GM12878 (cell line): ENCODE data around the gene NKX2-8. TPM values are rescaled to one million over a fixed set of nuclear protein-coding genes. Genes with fewer than 3 reads are reported as not detected.

Experiments
- ATAC-seq: fragments of 200-7000 bp; cut with Tn5 transposase; 3 replicates; pipeline ENCODE4 v1.9.1; 2020; ENCODE audit warnings: mild to moderate bottlenecking, moderate library complexity
- BruUV-seq: library from RNA; stranded (reverse); fragments of 400-500 nt; replicated peaks from 2 replicates; lab custom pipeline; 2021; lab: Mats Ljungman, UMichigan
- CTCF ChIA-PET: fragments of 300-600 bp; sonication (Branson Sonifier 250); formaldehyde crosslinking; extraction: SDS; loops from one replicate; lab custom pipeline; 2021; ENCODE audit warnings: inconsistent platforms; lab: Yijun Ruan, JAX
- POLR2A ChIA-PET: fragments of 350-600 bp; formaldehyde crosslinking; extraction: SDS; loops from one replicate; lab custom pipeline; 2021; ENCODE audit warnings: inconsistent platforms; lab: Charles Lee
- RAD21 ChIA-PET: fragments of 300-600 bp; sonication (Branson Sonifier 250); formaldehyde crosslinking; loops from one replicate; lab custom pipeline; 2023; ENCODE audit warnings: antibody characterized with exemption; ENCODE audit not compliant: unreplicated experiment; lab: Charles Lee
- SMC1A ChIA-PET: fragments of 300-600 bp; sonication (Branson Sonifier 250); formaldehyde crosslinking; loops from one replicate; lab custom pipeline; 2023; ENCODE audit not compliant: unreplicated experiment, uncharacterized antibody; lab: Charles Lee
- DNase-seq: peaks from one replicate; pipeline ENCODE4 v3.0.0-alpha.2; 2011; ENCODE audit warnings: low read depth, low spot score
- FAIRE-seq: peaks from 3 replicates; lab custom pipeline; 2011; peaks lifted over from hg19 to GRCh38; lab: Jason Lieb, UNC
- H2AFZ ChIP-seq: 2 replicates; pipeline ENCODE4 v1.6.0; 2011; ENCODE audit warnings: low read depth, low read length, control low read depth; ENCODE audit not compliant: control insufficient read depth
- H3K27ac ChIP-seq: 2 replicates; pipeline ENCODE4 v1.5.1; 2011; ENCODE audit warnings: control low read depth; ENCODE audit not compliant: control insufficient read depth, insufficient read depth
- H3K27me3 ChIP-seq, 2 experiments: replicated peaks in 1 of 2; 2 replicates each; pipeline versions ENCODE4 v1.6.0 to v1.6.1; 2011; ENCODE audit warnings: low read length in 1 of 2; ENCODE audit not compliant: control insufficient read depth in 2 of 2, insufficient read depth in 2 of 2
- H3K36me3 ChIP-seq, 2 experiments: 2 replicates each; pipeline ENCODE4 v1.5.1; 2011; ENCODE audit warnings: low read length in 1 of 2; ENCODE audit not compliant: control insufficient read depth in 2 of 2, insufficient read depth in 2 of 2
- H3K4me1 ChIP-seq: 2 replicates; pipeline ENCODE4 v1.6.1; 2011; ENCODE audit warnings: mild to moderate bottlenecking, low read length, moderate library complexity, mixed read lengths; ENCODE audit not compliant: control insufficient read depth, insufficient read depth
- H3K4me2 ChIP-seq: 2 replicates; pipeline ENCODE4 v1.6.0; 2011; ENCODE audit warnings: control low read depth; ENCODE audit not compliant: control insufficient read depth, insufficient read depth
- H3K4me3 ChIP-seq: fragments of 200-600 bp; sonication (generic); 2 replicates; pipeline ENCODE4 v1.5.1; 2016
- H3K79me2 ChIP-seq: 2 replicates; pipeline ENCODE4 v1.6.0; 2011; ENCODE audit warnings: low read length; ENCODE audit not compliant: control insufficient read depth, insufficient read depth
- H3K9ac ChIP-seq: 2 replicates; pipeline ENCODE4 v1.8.0; 2011; ENCODE audit warnings: low read length, control low read depth, mixed read lengths; ENCODE audit not compliant: control insufficient read depth, insufficient read depth
- H3K9me3 ChIP-seq: replicated peaks from 3 replicates; pipeline ENCODE4 v1.5.1; 2011; ENCODE audit warnings: mild to moderate bottlenecking, low read length; ENCODE audit not compliant: control insufficient read depth, insufficient read depth
- H4K20me1 ChIP-seq: 2 replicates; pipeline ENCODE4 v1.6.0; 2011; ENCODE audit not compliant: control insufficient read depth, insufficient read depth
- DPF2 ChIP-seq: fragments of 450-650 bp; IDR thresholded peaks from 2 replicates; pipeline ENCODE4 v1.6.1; 2017; ENCODE audit warnings: mild to moderate bottlenecking
- HDAC6 ChIP-seq: fragments of 200-600 bp; sonication (generic); IDR thresholded peaks from one replicate; pipeline ENCODE4 v1.8.0; 2017; ENCODE audit warnings: antibody characterized with exemption; ENCODE audit not compliant: unreplicated experiment
- NR2C1 ChIP-seq: fragments of 450-650 bp; IDR thresholded peaks from 2 replicates; pipeline ENCODE4 v1.6.1; 2017; ENCODE audit warnings: antibody characterized with exemption, mild to moderate bottlenecking, moderate library complexity
- SREBF1 ChIP-seq: IDR thresholded peaks from 2 replicates; pipeline ENCODE4 v1.6.1; 2012; ENCODE audit warnings: mild to moderate bottlenecking, low read length
- ZNF274 ChIP-seq: IDR thresholded peaks from one replicate; pipeline ENCODE4 v1.8.0; 2011; ENCODE audit not compliant: insufficient read length, insufficient read depth
- ZSCAN29 ChIP-seq: fragments of 450-650 bp; IDR thresholded peaks from 2 replicates; pipeline ENCODE4 v1.6.1; 2017; ENCODE audit warnings: mild to moderate bottlenecking, moderate library complexity
- WGBS: methylation state at CpG from one replicate; pipeline ENCODE4 v1.1.6; 2016; ENCODE audit warnings: low lambda C conversion rate; ENCODE audit not compliant: insufficient replicate concordance, insufficient coverage; ENCODE audit errors: missing lambda C conversion rate; 5-methylcytosine and 5-hydroxymethylcytosine counted together
- in situ Hi-C: fragments of 300-500 bp; cut with MboI; formaldehyde crosslinking; loops from 9 replicates; pipeline ENCODE4 v1.14.3; 2018; ENCODE audit warnings: mixed read lengths
- intact Hi-C: fragments of 100-400 bp; cut with micrococcal nuclease; formaldehyde crosslinking; loops from one replicate; pipeline ENCODE4 v1.14.2; 2022; ENCODE audit not compliant: unreplicated experiment
- polyA plus RNA-seq, 11 experiments: library from polyadenylated mRNA; depleted of rRNA in 4 of 11; unstranded in 6 of 11; stranded (reverse) in 5 of 11; fragments of >200 nt; fragmentation: Nextera tagmentation in 4 of 11; fragmentation: Illumina TruSeq in 1 of 11; extraction: Ambion mirVana in 4 of 11; extraction: Trizol in 1 of 11; gene quantifications; 1 replicate in 1 of 11; 2 replicates in 10 of 11; pipeline versions ENCODE4 v1.2.1 to v1.2.3, GENCODE V29; 2011 to 2016; ENCODE audit warnings: inconsistent platforms in 2 of 11, missing spikeins in 2 of 11, low read depth in 1 of 11
- total RNA-seq, 4 experiments: library from RNA; depleted of rRNA in 3 of 4; stranded (reverse); fragments of >200 nt in 3 of 4; fragmentation: Illumina TruSeq in 1 of 4; extraction: Trizol in 1 of 4; gene quantifications; 2 replicates each; pipeline versions ENCODE4 v1.2.1 to v1.2.3, GENCODE V29; 2013 to 2021
- TF ChIP-seq, protein P1 (sequence below): IDR thresholded peaks from 2 replicates; pipeline ENCODE4 v1.6.1; 2012; ENCODE audit warnings: improper control_type of control experiment, low read depth, low read length; ENCODE audit not compliant: insufficient replicate concordance
- TF ChIP-seq, protein P2 (sequence below): fragments of 450-650 bp; IDR thresholded peaks from 2 replicates; pipeline ENCODE4 v1.6.1; 2017; ENCODE audit warnings: antibody characterized with exemption, mild to moderate bottlenecking, moderate library complexity

Gene NKX2-8
- total and polyA plus RNA-seq, 10 of the 15 experiments (the other 5 are each of a cell fraction or from before 2014, with no cell fraction given) = not detected

DNA sequence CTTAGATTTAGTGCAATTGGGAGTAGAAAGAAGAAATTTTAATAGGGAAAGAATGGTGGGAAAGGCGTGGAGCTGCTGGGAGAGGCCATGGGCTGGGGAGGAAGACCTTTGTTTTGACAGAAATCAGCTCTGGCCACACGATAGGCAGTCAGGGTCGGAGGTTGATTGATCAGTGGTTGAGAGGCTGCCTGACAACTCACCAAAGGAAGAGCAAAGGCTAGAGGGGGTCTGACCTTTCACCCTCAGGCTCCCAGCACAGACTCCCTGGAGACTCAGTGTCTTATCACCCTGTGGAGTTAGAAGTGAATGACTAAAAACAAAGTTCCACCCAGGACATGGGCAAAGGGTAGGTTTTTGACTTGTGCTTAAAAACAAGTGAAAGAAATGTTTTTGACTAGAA lies 18.0 kb upstream of the NKX2-8 start:
- no peak overlapping the region for H3K4me3 ChIP-seq
- H3K27ac ChIP-seq = no peak overlapping the region
- ATAC-seq (no peak), FAIRE-seq (no peak), DNase-seq (no peak)
- H3K27me3 ChIP-seq = no peaks in the 10 kb centered on the region
- no TSS peak for BruUV-seq
- 0% methylated on average over 3 of the region's 3 CpGs for whole genome bisulfite sequencing
- H4K20me1 ChIP-seq = no peaks in the 10 kb centered on the region
- no peak overlapping the region for H3K4me2 ChIP-seq
- no peaks in the 10 kb centered on the region for H3K36me3 ChIP-seq
- H3K9ac ChIP-seq = no peak overlapping the region
- no peaks in the 10 kb centered on the region for H3K9me3 ChIP-seq
- CTCF ChIA-PET = interaction anchor here (1.0 to 2.1 kb wide), 2 partner anchors 42 to 47 kb away, joined by 3 to 9 read pairs; no protein-coding TSS in a partner anchor
- H2AFZ ChIP-seq = no peak overlapping the region
- no peak for TF ChIP-seq NR2C1
- no peak for TF ChIP-seq ZNF274
- TF ChIP-seq ZSCAN29 = no peak
- POLR2A ChIA-PET = no interaction called here
- SMC1A ChIA-PET = interaction anchor here (1.7 kb wide), 1 partner anchor 46 kb away, joined by 5 read pairs; no protein-coding TSS in a partner anchor
- no peaks in the 10 kb centered on the region for H3K4me1 ChIP-seq
- in situ Hi-C loops (loop anchor here (10.0 kb wide), 1 partner anchor 536 kb away; no protein-coding TSS in a partner anchor), intact Hi-C loops (no loop called here)
- no peaks in the 10 kb centered on the region for H3K79me2 ChIP-seq
- RAD21 ChIA-PET = no interaction called here

DNA sequence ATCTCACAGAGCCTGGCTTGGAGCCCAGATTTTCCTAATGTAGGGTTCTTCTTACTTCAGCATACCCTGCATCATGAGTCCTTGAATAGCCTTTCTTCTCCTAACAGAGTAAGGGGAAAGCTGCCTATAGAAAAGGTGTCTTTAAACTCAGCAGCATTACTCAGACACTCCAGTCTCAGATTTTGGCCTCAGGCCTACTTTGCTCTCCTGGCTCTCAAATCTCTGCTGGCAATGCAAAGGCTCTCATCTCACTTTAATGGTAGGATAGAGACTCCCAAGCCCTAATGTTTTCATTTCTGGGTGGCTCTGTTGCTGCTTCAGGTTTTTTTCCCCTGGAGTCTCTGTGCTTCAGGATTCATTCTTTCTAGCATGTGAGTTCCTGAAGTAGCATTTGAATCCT lies 9.1 kb upstream of the NKX2-8 start:
- intact Hi-C loops = no loop called here
- no peak overlapping the region for H2AFZ ChIP-seq
- H3K27ac ChIP-seq = no peak overlapping the region
- CTCF ChIA-PET = interaction anchor here (0.6 to 0.9 kb wide), 2 partner anchors 14 to 522 kb away, joined by 3 read pairs; no protein-coding TSS in a partner anchor
- POLR2A ChIA-PET = no interaction called here
- H3K27me3 ChIP-seq = 0 out of 4 replicates have a peak, but pooled peaks cover 0 to 7% of the 10 kb centered on the region in 2 experiments
- in situ Hi-C loops = no loop called here
- RAD21 ChIA-PET = no interaction called here
- no peaks in the 10 kb centered on the region for H3K4me1 ChIP-seq
- TF ChIP-seq, protein P1, sequence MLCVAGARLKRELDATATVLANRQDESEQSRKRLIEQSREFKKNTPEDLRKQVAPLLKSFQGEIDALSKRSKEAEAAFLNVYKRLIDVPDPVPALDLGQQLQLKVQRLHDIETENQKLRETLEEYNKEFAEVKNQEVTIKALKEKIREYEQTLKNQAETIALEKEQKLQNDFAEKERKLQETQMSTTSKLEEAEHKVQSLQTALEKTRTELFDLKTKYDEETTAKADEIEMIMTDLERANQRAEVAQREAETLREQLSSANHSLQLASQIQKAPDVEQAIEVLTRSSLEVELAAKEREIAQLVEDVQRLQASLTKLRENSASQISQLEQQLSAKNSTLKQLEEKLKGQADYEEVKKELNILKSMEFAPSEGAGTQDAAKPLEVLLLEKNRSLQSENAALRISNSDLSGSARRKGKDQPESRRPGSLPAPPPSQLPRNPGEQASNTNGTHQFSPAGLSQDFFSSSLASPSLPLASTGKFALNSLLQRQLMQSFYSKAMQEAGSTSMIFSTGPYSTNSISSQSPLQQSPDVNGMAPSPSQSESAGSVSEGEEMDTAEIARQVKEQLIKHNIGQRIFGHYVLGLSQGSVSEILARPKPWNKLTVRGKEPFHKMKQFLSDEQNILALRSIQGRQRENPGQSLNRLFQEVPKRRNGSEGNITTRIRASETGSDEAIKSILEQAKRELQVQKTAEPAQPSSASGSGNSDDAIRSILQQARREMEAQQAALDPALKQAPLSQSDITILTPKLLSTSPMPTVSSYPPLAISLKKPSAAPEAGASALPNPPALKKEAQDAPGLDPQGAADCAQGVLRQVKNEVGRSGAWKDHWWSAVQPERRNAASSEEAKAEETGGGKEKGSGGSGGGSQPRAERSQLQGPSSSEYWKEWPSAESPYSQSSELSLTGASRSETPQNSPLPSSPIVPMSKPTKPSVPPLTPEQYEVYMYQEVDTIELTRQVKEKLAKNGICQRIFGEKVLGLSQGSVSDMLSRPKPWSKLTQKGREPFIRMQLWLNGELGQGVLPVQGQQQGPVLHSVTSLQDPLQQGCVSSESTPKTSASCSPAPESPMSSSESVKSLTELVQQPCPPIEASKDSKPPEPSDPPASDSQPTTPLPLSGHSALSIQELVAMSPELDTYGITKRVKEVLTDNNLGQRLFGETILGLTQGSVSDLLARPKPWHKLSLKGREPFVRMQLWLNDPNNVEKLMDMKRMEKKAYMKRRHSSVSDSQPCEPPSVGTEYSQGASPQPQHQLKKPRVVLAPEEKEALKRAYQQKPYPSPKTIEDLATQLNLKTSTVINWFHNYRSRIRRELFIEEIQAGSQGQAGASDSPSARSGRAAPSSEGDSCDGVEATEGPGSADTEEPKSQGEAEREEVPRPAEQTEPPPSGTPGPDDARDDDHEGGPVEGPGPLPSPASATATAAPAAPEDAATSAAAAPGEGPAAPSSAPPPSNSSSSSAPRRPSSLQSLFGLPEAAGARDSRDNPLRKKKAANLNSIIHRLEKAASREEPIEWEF = no peak
- no peak for TF ChIP-seq DPF2
- no peak for TF ChIP-seq SREBF1
- TF ChIP-seq, protein P2, sequence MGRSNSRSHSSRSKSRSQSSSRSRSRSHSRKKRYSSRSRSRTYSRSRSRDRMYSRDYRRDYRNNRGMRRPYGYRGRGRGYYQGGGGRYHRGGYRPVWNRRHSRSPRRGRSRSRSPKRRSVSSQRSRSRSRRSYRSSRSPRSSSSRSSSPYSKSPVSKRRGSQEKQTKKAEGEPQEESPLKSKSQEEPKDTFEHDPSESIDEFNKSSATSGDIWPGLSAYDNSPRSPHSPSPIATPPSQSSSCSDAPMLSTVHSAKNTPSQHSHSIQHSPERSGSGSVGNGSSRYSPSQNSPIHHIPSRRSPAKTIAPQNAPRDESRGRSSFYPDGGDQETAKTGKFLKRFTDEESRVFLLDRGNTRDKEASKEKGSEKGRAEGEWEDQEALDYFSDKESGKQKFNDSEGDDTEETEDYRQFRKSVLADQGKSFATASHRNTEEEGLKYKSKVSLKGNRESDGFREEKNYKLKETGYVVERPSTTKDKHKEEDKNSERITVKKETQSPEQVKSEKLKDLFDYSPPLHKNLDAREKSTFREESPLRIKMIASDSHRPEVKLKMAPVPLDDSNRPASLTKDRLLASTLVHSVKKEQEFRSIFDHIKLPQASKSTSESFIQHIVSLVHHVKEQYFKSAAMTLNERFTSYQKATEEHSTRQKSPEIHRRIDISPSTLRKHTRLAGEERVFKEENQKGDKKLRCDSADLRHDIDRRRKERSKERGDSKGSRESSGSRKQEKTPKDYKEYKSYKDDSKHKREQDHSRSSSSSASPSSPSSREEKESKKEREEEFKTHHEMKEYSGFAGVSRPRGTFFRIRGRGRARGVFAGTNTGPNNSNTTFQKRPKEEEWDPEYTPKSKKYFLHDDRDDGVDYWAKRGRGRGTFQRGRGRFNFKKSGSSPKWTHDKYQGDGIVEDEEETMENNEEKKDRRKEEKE = no peak
- TF ChIP-seq HDAC6 = no peak
- no peaks in the 10 kb centered on the region for H3K36me3 ChIP-seq
- no peak overlapping the region for H3K9ac ChIP-seq
- H3K4me2 ChIP-seq = no peak overlapping the region
- no peaks in the 10 kb centered on the region for H3K79me2 ChIP-seq
- SMC1A ChIA-PET = no interaction called here
- BruUV-seq = no TSS peak
- no peak for DNase-seq
- H3K9me3 ChIP-seq = no peaks in the 10 kb centered on the region
- ATAC-seq = no peak
- FAIRE-seq = no peak
- no peaks in the 10 kb centered on the region for H4K20me1 ChIP-seq
- H3K4me3 ChIP-seq = no peak overlapping the region
